Endothelial cell of umbilical vein (primary cell): Measurements from ENCODE around the gene ZNF3.

Experiments used
- FOS ChIP-seq: IDR thresholded peaks from 2 replicates; pipeline ENCODE4 v1.6.1; 2011; ENCODE audit warnings: mild to moderate bottlenecking, low read length, moderate library complexity, borderline replicate concordance; ENCODE audit not compliant: insufficient read depth
- GATA2 ChIP-seq: IDR thresholded peaks from 2 replicates; pipeline ENCODE4 v1.7.0; 2011; ENCODE audit warnings: low read depth, mild to moderate bottlenecking, moderate library complexity, mixed read lengths, low read length; ENCODE audit not compliant: insufficient read length, insufficient read depth
- JUN ChIP-seq: IDR thresholded peaks from 2 replicates; pipeline ENCODE4 v1.6.1; 2011; ENCODE audit warnings: borderline replicate concordance, low read depth; ENCODE audit not compliant: insufficient read length, insufficient read depth
- MYC ChIP-seq: IDR thresholded peaks from one replicate; pipeline ENCODE4 v1.6.1; 2011; ENCODE audit warnings: mild to moderate bottlenecking, low read depth, low read length
- POLR2A ChIP-seq: IDR thresholded peaks from 2 replicates; pipeline ENCODE4 v1.6.1; 2012; ENCODE audit warnings: low read depth, mild to moderate bottlenecking, control low read depth, low read length
- POLR2AphosphoS5 ChIP-seq: IDR thresholded peaks from 2 replicates; pipeline ENCODE4 v1.6.1; 2012; ENCODE audit warnings: low read depth, mild to moderate bottlenecking, control low read depth, low read length, moderate library complexity; ENCODE audit not compliant: insufficient read depth
- TF ChIP-seq, protein P1 (sequence below), 2 donors: IDR thresholded peaks; 1 replicate in 1 of 2; 2 replicates in 1 of 2; pipeline ENCODE4 v1.5.1; 2011; ENCODE audit warnings: low read length in 2 of 2, mild to moderate bottlenecking in 2 of 2, moderate library complexity in 2 of 2, control low read depth in 1 of 2, inconsistent platforms in 1 of 2, low read depth in 1 of 2; ENCODE audit not compliant: insufficient read depth in 1 of 2; ENCODE audit errors: extremely low read depth in 1 of 2
- TF ChIP-seq, protein P2 (sequence below): IDR thresholded peaks from 2 replicates; pipeline ENCODE4 v1.6.1; 2011; ENCODE audit not compliant: insufficient read depth, insufficient read length

DNA sequence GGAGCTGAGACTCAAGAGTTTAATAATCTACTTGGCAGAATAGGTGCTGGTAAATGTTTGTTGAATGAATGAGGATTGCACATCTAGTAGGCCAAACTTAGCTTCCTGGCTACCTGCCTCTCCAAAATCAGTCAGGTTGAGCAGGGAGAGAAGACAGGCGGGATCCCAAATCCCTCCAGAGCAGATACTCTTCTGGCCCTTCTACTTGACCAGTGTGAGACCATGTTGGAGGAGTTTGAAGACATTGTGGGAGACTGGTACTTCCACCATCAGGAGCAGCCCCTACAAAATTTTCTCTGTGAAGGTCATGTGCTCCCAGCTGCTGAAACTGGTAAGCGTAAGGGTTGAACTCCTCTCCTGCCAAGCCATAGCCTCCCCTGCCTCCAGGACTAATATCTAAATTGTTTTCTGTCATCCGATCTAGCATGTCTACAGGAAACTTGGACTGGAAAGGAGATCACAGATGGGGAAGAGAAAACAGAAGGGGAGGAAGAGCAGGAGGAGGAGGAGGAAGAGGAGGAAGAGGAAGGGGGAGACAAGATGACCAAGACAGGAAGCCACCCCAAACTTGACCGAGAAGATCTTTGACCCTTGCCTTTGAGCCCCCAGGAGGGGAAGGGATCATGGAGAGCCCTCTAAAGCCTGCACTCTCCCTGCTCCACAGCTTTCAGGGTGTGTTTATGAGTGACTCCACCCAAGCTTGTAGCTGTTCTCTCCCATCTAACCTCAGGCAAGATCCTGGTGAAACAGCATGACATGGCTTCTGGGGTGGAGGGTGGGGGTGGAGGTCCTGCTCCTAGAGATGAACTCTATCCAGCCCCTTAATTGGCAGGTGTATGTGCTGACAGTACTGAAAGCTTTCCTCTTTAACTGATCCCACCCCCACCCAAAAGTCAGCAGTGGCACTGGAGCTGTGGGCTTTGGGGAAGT lies 43.0 kb upstream of the ZNF3 start:
- TF ChIP-seq, protein P1, sequence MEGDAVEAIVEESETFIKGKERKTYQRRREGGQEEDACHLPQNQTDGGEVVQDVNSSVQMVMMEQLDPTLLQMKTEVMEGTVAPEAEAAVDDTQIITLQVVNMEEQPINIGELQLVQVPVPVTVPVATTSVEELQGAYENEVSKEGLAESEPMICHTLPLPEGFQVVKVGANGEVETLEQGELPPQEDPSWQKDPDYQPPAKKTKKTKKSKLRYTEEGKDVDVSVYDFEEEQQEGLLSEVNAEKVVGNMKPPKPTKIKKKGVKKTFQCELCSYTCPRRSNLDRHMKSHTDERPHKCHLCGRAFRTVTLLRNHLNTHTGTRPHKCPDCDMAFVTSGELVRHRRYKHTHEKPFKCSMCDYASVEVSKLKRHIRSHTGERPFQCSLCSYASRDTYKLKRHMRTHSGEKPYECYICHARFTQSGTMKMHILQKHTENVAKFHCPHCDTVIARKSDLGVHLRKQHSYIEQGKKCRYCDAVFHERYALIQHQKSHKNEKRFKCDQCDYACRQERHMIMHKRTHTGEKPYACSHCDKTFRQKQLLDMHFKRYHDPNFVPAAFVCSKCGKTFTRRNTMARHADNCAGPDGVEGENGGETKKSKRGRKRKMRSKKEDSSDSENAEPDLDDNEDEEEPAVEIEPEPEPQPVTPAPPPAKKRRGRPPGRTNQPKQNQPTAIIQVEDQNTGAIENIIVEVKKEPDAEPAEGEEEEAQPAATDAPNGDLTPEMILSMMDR (IDR thresholded peaks at IDR 0.05; ENCODE audit: extremely low read depth in 1 of 2, insufficient read depth in 1 of 2, low read depth in 1 of 2, low read length in 2 of 2), result no peak
- TF ChIP-seq POLR2AphosphoS5 (no peak), GATA2 (no peak), FOS (no peak), POLR2A (no peak), MYC (no peak), JUN (no peak)
- TF ChIP-seq, protein P2, sequence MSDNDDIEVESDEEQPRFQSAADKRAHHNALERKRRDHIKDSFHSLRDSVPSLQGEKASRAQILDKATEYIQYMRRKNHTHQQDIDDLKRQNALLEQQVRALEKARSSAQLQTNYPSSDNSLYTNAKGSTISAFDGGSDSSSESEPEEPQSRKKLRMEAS, result no peak
